NCI-H510A (cell line): Measurements from ENCODE around the gene EPHA5.

Experiments used
- DNase-seq: peaks from one replicate; lab custom pipeline; 2025; lab: John Stamatoyannopoulos, UW

The EPHA5 gene

DNA sequence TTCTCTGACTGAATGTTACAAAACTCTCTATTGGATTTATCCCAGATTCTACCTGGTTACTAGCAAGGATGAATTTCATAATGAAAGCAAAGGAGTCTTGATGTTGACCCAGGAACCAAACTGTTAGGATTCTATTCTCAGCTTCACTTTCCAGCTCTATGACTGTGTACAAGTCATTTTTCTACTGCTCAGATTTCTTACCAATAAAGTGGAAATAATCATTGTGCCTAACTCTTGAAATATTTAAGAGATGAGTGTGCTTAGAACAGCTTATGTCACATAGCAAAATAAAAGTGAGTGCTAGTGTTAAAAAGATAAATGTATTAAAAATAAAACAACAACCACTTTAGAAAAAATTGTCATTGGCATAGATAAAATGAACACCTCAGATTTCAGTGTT, 45.6 kb downstream of the EPHA5 start:
- no peak for DNase-seq

DNA sequence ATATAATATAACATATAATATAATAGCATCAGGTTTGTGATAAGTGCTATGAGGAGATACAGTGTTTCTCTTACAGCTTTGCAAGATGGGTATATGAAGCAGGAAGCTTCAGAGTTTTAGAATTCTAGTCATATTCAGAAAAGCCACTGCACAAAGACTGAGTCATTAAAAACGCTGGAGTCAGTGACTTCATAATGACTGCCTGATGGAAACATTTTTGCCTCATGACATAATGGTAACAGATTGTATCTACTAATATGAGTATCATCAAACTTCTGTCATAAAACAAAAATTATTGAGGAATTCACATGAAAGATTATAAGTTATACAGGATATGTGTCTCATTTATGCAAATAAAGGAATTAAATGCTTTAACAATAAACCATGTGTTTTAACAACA, 46.8 kb downstream of the EPHA5 start:
- DNase-seq: no peak

GRCh38 chr4:65617416-65617815, 52.9 kb downstream of the EPHA5 start:
- DNase-seq: no peak

DNA sequence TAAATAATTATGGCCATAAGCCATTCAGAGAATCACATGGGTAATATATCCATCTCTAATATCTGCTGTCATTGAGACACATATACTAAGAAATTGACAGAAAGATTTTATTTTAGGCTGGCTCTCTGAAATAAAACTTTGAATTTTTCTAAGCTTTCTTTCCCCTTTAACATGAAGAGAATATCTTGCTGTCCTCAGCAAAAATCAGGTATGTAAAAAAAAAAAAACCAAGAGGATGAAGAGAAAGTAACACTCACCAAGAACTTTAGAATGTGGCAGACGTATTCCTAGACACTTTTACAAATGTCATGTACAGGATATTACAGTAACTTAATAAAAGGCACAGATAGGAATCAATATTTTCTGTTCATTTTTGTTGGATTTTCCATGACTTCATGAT, 65.8 kb downstream of the EPHA5 start:
- DNase-seq: no peak

GRCh38 chr4:65600656-65601055, 69.6 kb downstream of the EPHA5 start:
- DNase-seq: no peak

GRCh38 chr4:65599340-65599739, 70.9 kb downstream of the EPHA5 start:
- DNase-seq: no peak

DNA sequence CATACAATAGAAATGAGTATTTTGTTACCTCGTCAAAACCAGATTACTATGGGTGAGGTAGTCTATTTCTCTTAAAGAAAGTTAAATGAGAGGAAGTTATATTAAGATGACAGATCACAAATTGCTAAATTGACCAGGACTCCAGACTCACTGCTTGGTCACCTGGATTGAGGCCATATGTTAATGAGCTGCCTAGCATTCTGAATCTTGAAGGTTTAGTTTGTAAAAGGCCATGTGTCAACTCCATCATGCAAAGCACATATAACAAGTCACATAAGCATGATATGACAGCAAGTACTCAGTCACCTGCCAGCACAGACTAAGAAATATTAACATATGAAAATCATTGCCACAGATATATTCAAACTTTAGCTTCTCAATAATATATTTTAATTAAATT, 72.6 kb downstream of the EPHA5 start:
- no peak for DNase-seq

- no peak for DNase-seq
Observed at GRCh38 chr4:65592089-65592488, 78.2 kb downstream of the EPHA5 start.

- no peak for DNase-seq
Observed at GRCh38 chr4:65589921-65590320, 80.4 kb downstream of the EPHA5 start.

DNA sequence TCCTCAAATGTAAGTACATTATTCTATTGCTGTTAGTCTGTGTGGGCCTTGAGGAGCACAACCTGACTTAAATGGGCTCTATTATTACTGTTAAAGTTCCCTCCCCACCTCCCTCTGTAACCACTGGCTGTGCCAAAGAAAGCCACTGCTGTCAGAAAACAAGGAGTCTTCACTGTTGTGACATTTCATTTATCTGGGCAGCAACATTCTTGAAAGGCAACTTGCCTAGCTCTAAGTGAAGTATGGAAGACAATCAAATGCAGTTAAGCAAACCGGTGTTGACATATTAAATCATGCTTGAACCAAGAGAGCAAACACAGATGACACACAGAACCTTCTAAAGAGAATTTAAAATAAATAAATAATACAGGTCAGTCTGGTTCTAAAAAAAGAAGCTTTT, 81.0 kb downstream of the EPHA5 start:
- DNase-seq: peak; percentile 14

- DNase-seq: no peak
Observed at GRCh38 chr4:65580551-65580950, 89.7 kb downstream of the EPHA5 start.

DNA sequence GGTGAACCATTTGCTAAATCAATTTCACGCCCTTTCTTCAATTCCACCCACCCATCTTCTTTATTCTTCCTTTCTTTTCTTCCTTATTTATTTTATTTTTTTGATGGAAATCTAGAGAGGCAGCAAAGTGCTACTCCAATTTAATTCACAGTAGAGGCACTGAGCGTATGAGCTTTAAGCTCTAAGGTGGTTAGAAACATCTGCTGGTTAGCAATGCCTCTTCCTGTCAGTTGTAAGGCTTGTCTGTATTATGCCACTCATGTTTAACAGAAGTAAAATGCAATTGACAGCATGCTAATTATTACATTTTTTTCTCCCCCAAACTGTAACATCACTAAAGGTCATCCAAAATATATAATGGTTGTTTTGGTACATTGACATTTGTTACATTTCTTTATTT, 103.8 kb downstream of the EPHA5 start:
- DNase-seq: no peak

DNA sequence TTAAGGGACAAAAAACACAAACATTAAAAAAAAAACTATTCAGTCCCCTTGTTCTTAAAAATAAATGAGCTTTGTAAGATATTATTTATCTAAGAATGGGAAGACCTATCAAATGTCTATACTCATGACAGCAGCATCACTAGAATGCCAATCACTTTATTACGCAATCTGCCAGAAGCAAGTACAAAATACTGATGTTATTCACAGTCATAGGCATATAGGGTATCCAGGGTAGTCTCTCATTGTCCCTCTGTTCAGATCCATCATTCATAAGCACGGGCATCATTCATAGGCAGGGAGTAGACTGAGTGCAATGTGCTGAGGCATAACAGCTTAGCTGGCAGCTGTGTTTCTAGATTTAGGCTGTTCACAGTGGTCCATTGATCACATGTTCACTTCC, 109.1 kb downstream of the EPHA5 start:
- no peak for DNase-seq

DNA sequence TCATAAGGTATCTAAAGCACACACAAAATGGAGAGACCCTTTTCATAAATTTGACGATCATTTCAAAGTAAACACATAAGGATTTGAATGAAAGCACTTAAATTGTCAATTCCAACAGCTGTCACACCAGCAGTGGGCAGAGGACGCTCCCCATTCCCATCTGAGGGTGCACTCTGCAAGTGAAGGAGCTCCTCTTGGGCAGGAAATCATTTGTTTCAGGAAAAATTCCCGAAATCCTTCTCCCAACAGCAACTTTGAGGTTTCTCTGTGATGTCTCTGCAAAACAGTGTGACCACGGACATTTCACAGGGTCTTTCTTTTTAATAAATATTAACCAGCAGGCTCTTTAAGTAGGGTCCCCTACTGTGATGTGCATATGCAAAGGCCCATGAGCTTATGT, 111.0 kb downstream of the EPHA5 start:
- DNase-seq: no peak

DNA sequence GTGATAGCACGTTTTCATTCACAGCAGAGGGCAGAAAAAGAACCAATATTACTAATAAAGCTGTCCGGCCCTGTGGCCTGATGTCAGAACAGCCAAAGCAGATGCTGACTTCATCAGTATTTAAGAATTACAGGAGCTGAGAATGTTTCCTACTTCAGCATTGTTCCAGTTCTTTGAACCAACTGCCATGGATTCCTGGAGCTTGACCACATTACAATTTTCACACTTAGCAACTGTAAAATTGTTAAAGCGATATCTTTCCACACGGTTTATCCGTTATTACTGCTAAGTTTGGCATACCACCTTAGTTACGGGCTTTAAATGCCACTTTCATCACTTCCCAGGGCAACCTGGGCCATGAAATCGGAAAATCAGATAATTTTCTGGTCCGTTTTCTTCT, 118.2 kb downstream of the EPHA5 start:
- no peak for DNase-seq

DNA sequence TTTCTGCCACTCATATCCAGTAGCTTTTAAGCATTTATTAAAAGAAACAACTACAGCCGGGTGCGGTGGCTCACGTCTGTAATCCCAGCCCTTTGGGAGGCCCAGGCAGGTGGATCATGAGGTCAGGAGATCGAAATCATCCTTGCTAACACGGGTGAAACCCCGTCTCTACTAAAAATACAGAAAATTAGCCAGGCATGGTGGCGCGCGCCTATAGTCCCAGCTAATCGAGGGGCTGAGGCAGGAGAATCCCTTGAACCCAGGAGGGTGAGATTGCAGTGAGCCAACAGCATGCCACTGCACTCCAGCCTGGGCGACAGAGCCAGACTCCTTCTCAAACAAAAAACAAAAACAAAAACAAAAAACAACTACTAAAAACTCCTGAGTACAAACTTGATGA, 119.8 kb downstream of the EPHA5 start:
- DNase-seq: no peak

GRCh38 chr4:65546882-65547416, 123.3 kb downstream of the EPHA5 start:
- DNase-seq: no peak

- no peak for DNase-seq
Observed at GRCh38 chr4:65538571-65538970, 131.7 kb downstream of the EPHA5 start.

DNA sequence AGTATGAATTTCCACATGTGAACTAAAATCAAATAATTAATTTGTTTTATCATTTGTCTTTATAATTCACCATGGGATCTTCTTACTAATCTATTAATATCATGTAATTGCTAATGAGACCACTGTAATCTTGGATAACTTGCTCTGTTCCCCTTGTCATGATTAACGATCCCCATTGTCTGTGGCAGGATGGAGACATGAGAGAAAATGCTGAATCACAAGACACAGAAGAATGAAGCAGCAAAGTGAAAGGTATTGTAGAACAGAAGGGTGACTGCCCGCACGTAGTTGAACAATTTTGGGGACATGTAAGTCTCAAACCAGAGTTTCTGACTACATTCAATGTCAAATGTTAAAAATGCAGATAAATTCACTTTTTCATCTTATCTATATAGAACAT, 135.2 kb downstream of the EPHA5 start:
- no peak for DNase-seq

GRCh38 chr4:65521666-65522065, 148.6 kb downstream of the EPHA5 start:
- DNase-seq: no peak

- DNase-seq: no peak
Observed at GRCh38 chr4:65515646-65516045, 154.6 kb downstream of the EPHA5 start.

DNA sequence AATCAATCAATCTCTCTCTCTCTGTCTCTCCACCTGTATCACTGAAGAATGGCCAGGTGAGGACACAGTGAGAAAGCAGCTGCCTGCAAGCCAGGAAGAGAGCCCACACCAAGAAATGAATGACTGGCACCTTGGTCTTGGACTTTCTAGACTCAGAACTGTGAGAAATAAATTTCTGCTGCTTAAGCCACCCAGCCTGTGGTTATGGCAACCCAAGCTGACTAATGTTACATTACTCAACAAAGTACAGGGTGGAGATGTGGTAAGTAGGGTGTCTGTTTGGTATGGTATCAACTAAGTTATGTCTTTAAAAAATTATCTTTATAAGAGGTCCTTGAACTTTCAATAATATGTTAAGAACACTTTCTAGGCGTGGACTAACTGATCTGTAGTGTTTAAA, 159.3 kb downstream of the EPHA5 start:
- no peak for DNase-seq

GRCh38 chr4:65508168-65508567, 162.1 kb downstream of the EPHA5 start:
- DNase-seq: no peak

DNA sequence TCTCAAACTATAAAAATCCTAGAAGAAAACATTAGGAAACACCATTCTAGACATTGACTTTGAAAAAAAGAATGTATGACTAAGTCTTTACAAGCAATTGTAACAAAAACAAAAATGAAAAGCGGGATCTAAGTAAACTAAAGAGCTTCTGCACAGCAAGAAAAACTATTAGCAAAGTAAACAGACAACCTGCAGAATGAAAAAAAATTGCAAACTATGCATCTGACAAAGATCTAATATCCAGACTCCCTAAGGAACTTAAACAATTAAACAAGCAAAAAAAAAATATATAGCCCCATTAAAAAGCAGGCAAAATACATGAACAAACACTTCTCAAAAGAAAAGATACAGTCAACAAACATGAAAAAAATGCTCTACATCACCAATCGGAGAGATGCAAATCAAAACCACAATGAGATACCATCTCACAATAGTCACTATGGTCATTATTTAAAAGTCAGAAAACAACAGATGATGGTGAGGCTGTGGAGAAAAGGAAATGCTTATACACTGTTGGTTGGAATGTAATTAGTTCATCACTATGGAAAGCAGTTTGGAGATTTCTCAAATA, 168.1 kb downstream of the EPHA5 start:
- DNase-seq: no peak

- no peak for DNase-seq
Observed at GRCh38 chr4:65498606-65499005, 171.7 kb downstream of the EPHA5 start.
